Smooth muscle cell (in vitro differentiated cells): Measurements from ENCODE around the gene UGT1A1. TPM values are rescaled to one million over a fixed set of nuclear protein-coding genes. Genes with fewer than 3 reads are reported as not detected.
"Not testable (repeated sequence)": the region's sequence is repeated elsewhere in the genome, so short reads cannot be mapped to it uniquely, and the experiment has no call there.

Experiments
- DNase-seq: peaks from one replicate; lab custom pipeline; 2025; ENCODE audit not compliant: unreplicated experiment; lab: John Stamatoyannopoulos, UW
- H2AFZ ChIP-seq: fragments of 200-600 bp; sonication (generic); 2 replicates; pipeline ENCODE4 v1.6.0; 2016; ENCODE audit warnings: antibody characterized with exemption, low read depth, mild to moderate bottlenecking
- H3F3A ChIP-seq: fragments of 200-600 bp; sonication (generic); 2 replicates; pipeline ENCODE4 v1.6.0; 2017; ENCODE audit warnings: antibody characterized with exemption, low read depth
- H3K27ac ChIP-seq: fragments of 200-600 bp; sonication (generic); 2 replicates; pipeline ENCODE4 v1.5.1; 2016; ENCODE audit warnings: low read depth, mild to moderate bottlenecking
- H3K27me3 ChIP-seq: fragments of 200-600 bp; sonication (generic); 2 replicates; pipeline ENCODE4 v1.6.1; 2016; ENCODE audit warnings: low read depth, mild to moderate bottlenecking
- H3K36me3 ChIP-seq: fragments of 200-600 bp; sonication (generic); 2 replicates; pipeline ENCODE4 v1.5.1; 2016; ENCODE audit warnings: low read depth
- H3K4me1 ChIP-seq: fragments of 200-600 bp; sonication (generic); 2 replicates; pipeline ENCODE4 v1.5.1; 2016; ENCODE audit warnings: low read depth
- H3K4me2 ChIP-seq: fragments of 200-600 bp; sonication (generic); 2 replicates; pipeline ENCODE4 v1.6.0; 2016; ENCODE audit warnings: mild to moderate bottlenecking
- H3K4me3 ChIP-seq: fragments of 200-600 bp; sonication (generic); 2 replicates; pipeline ENCODE4 v1.5.1; 2016; ENCODE audit warnings: mild to moderate bottlenecking
- H3K79me2 ChIP-seq: fragments of 200-600 bp; sonication (generic); 2 replicates; pipeline ENCODE4 v1.6.0; 2016; ENCODE audit warnings: low read depth, mild to moderate bottlenecking
- H3K9ac ChIP-seq: fragments of 200-600 bp; sonication (generic); 2 replicates; pipeline ENCODE4 v1.6.0; 2016; ENCODE audit warnings: low read depth
- H3K9me3 ChIP-seq: fragments of 200-600 bp; sonication (generic); replicated peaks from 2 replicates; pipeline ENCODE4 v1.5.1; 2016; ENCODE audit warnings: low read depth
- H4K20me1 ChIP-seq: fragments of 200-600 bp; sonication (generic); 2 replicates; pipeline ENCODE4 v1.6.0; 2016; ENCODE audit warnings: low read depth
- WGBS: methylation state at CpG from one replicate; pipeline ENCODE4 v1.1.7; 2016; ENCODE audit warnings: low lambda C conversion rate; 5-methylcytosine and 5-hydroxymethylcytosine counted together
- polyA plus RNA-seq: library from polyadenylated mRNA; unstranded; fragments of >200 nt; fragmentation: Nextera tagmentation; extraction: Ambion mirVana; gene quantifications from 2 replicates; pipeline ENCODE4 v1.2.1, GENCODE V29; 2016
- total RNA-seq: library from RNA; depleted of rRNA; stranded (reverse); fragments of >200 nt; gene quantifications from 2 replicates; pipeline ENCODE4 v1.2.3, GENCODE V29; 2014
- TF ChIP-seq, protein P1 (sequence below): fragments of 200-600 bp; sonication (generic); IDR thresholded peaks from 2 replicates; pipeline ENCODE4 v1.5.1; 2017; ENCODE audit warnings: borderline replicate concordance, mild to moderate bottlenecking, antibody characterized with exemption; ENCODE audit not compliant: insufficient read depth, poor library complexity, severe bottlenecking

The UGT1A1 gene
- total and polyA plus RNA-seq, 2 experiments from 2014 or later, result not detected

DNA sequence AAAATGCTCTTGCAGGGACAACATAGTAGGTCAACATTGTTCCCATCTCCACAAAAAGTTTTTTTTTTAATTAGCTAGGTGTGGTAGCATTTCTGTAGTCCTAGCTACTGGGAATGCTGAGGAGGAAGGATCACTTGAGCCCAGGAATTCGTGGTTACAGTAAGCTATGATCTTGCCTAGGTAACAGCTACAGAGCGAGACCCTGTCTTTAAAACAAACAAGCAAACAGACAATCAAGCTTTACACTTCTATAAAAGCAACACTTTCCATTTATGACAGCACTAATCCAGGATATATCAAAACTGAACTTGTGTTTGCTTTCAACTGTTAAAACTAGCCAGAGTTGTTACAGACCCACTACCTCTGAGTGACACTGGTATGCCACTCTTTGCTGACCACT lies 19.2 kb upstream of the UGT1A1 start:
- Histone ChIP-seq H3K79me2 (no peaks in the 10 kb centered on the region), H3K36me3 (no peaks in the 10 kb centered on the region), H3K9me3 (no peaks in the 10 kb centered on the region), H3K4me3 (no peak overlapping the region), H4K20me1 (no peaks in the 10 kb centered on the region), H3K9ac (no peak overlapping the region), H3F3A (no peaks in the 10 kb centered on the region), H2AFZ (no peak overlapping the region), H3K4me1 (no peaks in the 10 kb centered on the region), H3K4me2 (no peak overlapping the region), H3K27me3 (no peaks in the 10 kb centered on the region), H3K27ac (no peak overlapping the region)
- TF ChIP-seq, protein P1, sequence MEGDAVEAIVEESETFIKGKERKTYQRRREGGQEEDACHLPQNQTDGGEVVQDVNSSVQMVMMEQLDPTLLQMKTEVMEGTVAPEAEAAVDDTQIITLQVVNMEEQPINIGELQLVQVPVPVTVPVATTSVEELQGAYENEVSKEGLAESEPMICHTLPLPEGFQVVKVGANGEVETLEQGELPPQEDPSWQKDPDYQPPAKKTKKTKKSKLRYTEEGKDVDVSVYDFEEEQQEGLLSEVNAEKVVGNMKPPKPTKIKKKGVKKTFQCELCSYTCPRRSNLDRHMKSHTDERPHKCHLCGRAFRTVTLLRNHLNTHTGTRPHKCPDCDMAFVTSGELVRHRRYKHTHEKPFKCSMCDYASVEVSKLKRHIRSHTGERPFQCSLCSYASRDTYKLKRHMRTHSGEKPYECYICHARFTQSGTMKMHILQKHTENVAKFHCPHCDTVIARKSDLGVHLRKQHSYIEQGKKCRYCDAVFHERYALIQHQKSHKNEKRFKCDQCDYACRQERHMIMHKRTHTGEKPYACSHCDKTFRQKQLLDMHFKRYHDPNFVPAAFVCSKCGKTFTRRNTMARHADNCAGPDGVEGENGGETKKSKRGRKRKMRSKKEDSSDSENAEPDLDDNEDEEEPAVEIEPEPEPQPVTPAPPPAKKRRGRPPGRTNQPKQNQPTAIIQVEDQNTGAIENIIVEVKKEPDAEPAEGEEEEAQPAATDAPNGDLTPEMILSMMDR, result no peak
- WGBS, result 36% methylated on average over 2 of the region's 2 CpGs
- DNase-seq, result no peak

GRCh38 chr2:233743464-233744259 lies 16.4 kb upstream of the UGT1A1 start:
- Histone ChIP-seq H3F3A (no peaks in the 10 kb centered on the region), H3K9me3 (no peaks in the 10 kb centered on the region), H3K4me1 (no peaks in the 10 kb centered on the region), H3K4me3 (no peak overlapping the region), H2AFZ (no peak overlapping the region), H3K27me3 (no peaks in the 10 kb centered on the region), H4K20me1 (no peaks in the 10 kb centered on the region), H3K4me2 (no peak overlapping the region), H3K36me3 (no peaks in the 10 kb centered on the region), H3K9ac (no peak overlapping the region), H3K27ac (no peak overlapping the region), H3K79me2 (no peaks in the 10 kb centered on the region)
- TF ChIP-seq, protein P1, result no peak
- DNase-seq, result no peak
- WGBS, result 94% methylated on average over 46 of the region's 46 CpGs

GRCh38 chr2:233745073-233745755 lies 14.9 kb upstream of the UGT1A1 start:
- Histone ChIP-seq H2AFZ (no peak overlapping the region), H3K36me3 (no peaks in the 10 kb centered on the region), H3K4me1 (no peaks in the 10 kb centered on the region), H4K20me1 (no peaks in the 10 kb centered on the region), H3K9me3 (no peaks in the 10 kb centered on the region), H3K4me3 (no peak overlapping the region), H3K27me3 (no peaks in the 10 kb centered on the region), H3K27ac (no peak overlapping the region), H3K4me2 (no peak overlapping the region), H3F3A (no peaks in the 10 kb centered on the region), H3K79me2 (no peaks in the 10 kb centered on the region), H3K9ac (no peak overlapping the region)
- TF ChIP-seq, protein P1, result no peak
- WGBS, result 88% methylated on average over 5 of the region's 5 CpGs
- no peak for DNase-seq

GRCh38 chr2:233745838-233746237 lies 14.2 kb upstream of the UGT1A1 start:
- H3K4me2 ChIP-seq, H4K20me1 ChIP-seq, DNase-seq, H3K9me3 ChIP-seq, H3K4me3 ChIP-seq, H3K4me1 ChIP-seq, H3K36me3 ChIP-seq, H3K79me2 ChIP-seq, H3F3A ChIP-seq, H2AFZ ChIP-seq, H3K27ac ChIP-seq, H3K27me3 ChIP-seq, H3K9ac ChIP-seq: not testable (repeated sequence)
- WGBS, result 85% methylated on average over 2 of the region's 2 CpGs
